Kidney glomerular epithelial cell (primary cell): ENCODE data around the gene CPNE5.

Source experiments
- DNase-seq: peaks from one replicate; lab custom pipeline; 2025; lab: John Stamatoyannopoulos, UW

The CPNE5 gene

DNA sequence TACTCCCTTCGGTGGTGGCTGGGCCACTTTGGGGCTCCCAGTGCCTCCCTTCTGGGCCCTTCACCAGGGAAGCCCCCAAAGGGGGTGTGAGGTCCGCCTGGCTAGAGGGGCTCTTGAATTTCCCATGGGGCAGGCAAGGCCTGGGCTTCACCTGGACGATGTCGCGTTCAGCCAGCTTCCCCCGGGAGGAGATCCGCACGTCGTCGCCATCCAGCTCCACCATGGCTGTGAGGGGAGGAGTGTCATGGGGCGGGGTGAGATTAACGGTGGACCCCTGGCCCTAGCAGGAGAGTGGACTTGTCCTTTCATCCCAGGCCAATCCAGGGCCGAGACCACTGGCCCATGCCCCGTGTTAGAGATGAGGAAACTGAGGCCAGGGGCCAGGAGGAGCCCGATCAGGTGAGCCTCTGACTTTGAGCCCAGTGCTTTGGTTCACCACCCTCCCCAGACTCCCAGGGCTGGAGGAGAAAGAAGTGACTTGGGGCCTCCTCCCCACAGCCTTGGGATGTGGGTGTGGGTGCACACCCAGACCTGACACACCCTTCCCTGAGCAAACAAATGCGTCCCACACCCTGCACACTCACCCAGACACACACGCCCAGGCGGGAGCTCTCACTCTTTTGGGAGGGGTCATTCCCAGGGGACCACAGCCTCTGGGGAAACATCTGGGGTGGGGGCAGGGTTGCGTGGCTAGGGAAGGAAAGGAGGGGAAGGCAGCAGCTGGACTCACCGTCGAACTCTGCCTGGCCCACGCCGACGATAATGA is 95.5 kb downstream of the CPNE5 start:
- no peak for DNase-seq

DNA sequence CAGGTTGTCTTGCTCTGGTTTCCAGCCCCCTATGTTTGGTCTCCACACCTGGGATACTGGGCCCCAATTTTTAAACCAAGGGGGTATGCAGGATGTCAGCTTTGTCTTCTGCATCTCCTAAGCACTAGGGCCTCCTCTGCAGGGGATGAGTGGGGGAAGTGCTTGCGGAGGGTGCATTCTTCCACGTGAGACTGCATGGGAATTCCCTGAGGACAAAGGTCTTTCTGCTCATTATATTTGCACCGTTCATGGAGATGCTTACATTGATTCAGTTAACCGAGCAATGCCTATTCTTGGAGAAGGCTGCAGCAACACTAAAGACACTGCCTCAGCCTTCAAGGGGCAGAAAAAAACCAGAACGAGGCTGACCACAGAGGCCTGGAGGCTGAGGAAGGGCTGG is 96.2 kb downstream of the CPNE5 start:
- DNase-seq = no peak

DNA sequence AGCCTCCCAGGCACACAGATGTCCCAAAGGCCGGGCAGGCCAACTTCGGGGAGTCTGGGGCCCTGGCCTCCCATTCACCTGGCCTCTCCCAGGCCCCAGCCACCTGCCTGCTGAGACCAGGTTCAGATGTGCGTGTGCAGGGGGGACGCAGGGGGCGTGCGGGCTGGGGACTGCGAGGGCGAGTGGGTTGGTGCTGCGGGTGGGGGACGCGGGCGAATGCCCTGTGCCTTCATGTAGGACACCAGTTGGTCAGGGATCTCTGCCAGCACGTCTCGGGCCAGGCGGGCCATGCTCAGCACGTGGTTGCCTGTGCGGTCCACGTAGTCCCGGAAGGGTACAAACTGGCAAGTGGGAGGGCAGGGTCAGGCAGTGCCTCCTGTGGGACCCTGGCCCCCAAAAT is 97.1 kb downstream of the CPNE5 start:
- DNase-seq = no peak

DNA sequence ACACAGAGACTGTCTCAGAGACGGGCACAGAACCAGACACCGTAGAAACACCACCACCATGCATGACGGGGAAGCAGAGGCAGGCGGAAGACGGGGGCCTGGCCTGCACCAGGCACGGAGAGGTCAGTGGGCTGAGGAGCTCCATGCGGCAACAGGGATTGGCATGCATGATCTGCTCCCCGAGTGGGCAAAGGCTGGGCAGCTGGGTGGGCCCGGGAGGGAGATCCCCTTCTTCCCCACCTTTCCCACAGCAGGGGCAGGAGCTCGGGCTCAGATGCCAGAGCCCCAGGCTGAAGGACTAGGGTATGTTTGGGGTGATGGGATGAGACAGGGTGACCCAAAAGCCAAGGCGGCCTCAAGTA is 98.4 kb downstream of the CPNE5 start:
- no peak for DNase-seq

- DNase-seq = no peak
Measured at GRCh38 chr6:36739947-36740817, 99.1 kb downstream of the CPNE5 start.

DNA sequence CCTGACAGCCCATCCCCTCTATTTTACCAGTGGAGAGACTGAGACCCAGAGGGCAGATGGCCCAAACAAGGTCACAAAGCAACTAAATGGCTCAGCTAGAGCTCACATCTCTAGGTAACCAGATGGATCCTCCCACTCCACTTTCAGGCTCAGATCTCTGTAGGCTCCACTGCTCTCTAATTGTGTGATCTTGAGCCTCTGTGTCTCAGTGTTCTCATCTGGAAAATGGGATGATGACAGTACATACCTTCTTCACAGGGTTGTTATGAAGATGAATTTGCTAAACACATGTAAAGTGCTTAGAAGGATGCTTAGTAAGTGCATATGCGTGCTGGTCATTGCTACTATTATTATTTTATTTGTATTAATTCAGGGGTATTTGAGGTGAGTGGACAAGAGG is 101.1 kb downstream of the CPNE5 start:
- DNase-seq = no peak

DNA sequence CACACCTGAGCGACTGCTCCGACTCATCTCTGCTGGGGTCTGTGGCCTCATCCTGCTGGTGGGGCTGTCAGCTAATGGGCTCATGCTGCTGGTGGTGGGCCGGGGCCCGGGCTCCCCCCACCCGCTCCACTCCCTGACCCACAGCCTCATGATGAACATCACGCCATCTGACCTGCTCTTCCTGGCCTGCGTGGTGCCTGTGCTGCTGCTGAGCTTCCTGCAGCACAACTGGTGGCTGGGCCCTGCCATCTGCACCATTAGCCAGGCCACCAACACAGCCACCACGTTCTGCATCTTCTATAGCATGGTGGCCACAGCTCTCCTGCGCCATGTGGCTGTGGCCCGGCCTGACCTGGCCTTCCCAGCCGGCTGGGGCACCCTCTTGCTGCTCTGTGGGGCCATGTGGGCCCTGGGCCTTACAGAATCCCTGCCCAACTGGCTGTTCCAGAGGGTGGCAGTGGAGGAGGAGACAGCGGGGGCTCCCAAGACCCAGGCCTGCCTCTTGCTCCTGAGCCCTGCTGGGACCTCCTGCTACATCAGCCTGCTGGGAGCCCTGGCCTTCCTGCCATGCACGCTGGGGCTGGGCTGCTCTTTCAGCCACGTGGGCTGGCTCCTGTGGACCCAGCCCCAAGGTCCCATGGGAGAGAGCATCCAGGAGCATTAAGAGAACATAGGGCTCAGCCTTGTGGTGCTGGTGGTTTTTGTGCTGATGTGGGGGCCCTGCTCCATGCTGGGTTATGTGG is 102.0 kb downstream of the CPNE5 start:
- no peak for DNase-seq

GRCh38 chr6:36735110-36736071 is 103.9 kb downstream of the CPNE5 start:
- no peak for DNase-seq

- DNase-seq = no peak
Measured at GRCh38 chr6:36734486-36735060, 104.7 kb downstream of the CPNE5 start.

DNA sequence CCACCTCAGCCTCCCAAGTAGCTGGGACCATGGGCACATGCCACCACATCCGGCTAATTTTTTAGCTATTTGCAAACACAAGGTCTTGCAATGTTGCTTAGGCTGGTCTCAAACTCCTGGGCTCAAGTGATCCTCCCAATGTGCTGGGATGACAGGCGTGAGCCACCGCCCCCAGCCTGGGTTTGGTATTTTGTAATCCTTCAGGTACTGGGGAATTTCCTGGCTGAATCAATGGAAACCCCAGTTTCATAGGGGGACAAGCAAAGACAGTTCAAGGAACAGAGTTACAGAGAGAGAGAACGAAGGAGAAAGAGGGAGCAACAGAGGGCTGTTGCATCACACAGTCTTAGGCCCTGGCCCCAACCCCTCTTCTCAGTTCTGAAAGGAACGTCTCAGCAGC is 105.9 kb downstream of the CPNE5 start:
- DNase-seq = no peak

DNA sequence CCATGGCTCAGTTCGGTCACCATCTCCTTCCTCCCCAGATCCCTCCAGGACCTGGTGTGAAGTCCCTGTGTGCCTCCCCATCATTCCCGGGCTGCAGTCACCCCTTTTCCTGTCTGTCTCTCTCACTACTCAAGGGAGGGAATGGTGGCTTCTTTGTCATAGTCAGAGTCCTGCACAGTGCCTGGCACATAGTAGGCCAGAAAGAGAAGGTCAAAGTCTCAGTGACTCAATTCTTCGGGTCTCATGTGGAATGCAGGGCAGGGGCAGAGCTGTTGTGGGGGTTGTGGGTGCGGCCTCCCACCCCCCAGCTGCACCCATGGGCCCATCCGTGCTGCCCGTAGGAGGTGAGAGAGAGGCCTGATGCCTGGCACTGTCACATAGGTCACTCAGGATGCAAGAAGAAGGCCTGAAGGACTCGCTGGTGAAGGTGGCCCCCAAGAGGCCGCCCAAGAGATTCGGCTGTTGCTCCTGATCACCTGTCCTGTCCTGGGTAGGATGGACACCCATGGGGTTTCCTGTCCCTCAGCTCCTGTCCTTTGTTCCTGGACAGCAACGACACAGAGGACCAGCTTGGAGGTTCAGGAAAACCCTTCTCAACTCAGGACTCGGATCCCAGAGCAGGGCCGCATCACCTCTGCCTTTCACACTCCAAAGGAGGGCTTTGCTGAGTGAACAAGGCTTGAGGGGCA is 107.5 kb downstream of the CPNE5 start:
- DNase-seq = no peak

DNA sequence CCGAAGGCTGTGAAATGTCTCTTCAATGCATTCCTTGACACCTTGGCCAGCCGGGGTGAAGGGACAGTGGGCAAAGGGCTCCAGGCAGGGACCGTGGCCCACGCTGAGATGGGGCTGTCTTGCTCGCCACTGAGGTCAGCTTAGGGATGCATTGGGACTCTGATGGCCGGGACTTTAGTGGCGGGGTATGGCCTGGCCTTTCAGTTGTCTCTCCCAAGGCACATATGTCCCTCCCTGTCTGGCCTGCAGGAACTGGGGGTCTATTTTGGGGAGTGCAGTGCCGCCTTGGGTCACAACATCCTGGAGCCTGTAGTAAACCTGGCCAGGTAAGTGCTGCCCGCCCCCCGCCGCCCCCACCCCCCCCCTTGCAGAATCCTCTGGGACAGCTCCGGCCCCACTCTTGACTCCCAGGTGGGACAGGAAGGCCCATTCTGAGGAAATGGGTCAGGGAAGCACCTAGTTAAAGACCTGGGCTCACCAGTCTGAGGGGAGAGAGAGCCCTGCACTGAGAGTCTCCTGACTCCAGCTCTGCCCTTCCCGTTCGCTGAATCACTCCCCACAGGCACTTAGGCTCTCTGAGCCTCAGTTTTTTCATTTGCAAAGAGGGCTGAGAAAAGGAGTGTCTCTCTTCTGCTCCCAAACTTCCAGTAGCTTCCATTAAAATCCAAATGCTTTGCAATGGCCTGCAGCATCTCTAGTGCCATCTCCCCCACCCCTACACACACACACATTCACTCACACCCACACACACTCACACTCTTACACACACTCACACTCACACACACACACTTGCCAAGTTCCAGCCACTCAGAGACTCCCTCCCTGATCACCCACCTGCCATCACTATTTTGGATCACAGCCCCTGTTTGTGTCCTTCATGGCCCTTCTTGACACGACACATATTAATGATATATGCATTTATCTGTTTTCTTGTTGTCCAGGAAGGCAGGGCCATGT is 108.5 kb downstream of the CPNE5 start:
- no peak for DNase-seq

GRCh38 chr6:36729161-36729524 is 110.1 kb downstream of the CPNE5 start:
- DNase-seq = no peak

DNA sequence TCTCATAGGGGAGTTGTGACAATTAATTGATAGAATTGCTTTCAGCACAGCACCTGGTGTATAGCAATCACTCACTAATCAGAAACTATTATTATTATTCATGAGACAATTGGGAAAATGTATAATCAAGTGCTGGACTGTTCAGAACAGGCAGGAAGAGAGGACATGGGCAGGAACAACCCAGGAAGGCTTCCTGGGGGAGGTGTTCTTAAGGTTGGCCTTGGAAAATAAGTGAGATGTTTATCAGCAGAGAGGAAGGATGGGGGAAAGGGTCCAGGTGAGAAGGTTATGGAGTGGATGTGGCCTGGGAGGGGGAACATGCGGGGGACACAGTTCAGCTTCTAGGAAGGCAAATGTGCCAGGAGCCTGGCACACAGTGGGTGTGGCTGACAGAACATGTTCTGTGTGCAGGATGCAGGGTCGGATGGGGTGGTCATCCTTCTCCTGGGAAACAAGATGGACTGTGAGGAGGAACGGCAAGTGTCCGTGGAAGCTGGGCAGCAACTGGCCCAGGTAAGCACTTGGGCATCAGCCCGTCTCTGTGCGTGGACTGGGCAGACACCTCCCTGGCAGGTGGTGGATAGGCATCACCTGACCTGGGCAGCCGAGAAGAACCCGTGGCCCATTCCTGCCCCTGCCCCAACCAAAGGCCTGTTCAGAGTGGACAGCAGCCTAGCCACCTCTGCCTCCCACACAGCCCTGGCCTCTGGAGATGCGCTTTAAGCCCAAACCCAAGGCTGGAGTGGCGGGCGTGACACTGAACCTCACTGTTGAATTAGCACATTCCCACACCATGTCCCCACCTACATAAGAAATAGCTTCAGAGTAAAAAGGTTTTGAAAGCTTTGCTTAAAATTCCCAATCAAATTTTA is 110.7 kb downstream of the CPNE5 start:
- no peak for DNase-seq

GRCh38 chr6:36727505-36728021 is 111.7 kb downstream of the CPNE5 start:
- no peak for DNase-seq

DNA sequence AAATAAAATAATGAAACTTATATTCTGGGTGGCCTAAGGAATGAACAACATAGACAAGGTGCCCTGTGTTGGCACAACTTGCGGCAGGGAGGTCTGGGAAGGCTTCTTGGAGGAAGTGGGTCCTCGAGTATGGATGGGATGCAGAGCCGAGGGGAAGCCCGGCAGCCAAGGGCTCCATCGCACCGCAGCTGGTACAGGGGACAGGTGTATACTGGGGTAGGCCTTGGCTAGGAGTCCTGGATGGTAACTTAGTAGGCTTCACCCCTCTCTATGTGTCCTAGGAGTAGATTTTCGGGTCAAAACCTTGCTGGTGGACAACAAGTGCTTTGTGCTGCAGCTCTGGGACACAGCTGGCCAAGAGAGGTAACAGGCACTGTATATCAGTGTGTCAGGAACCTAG is 113.7 kb downstream of the CPNE5 start:
- DNase-seq = no peak

DNA sequence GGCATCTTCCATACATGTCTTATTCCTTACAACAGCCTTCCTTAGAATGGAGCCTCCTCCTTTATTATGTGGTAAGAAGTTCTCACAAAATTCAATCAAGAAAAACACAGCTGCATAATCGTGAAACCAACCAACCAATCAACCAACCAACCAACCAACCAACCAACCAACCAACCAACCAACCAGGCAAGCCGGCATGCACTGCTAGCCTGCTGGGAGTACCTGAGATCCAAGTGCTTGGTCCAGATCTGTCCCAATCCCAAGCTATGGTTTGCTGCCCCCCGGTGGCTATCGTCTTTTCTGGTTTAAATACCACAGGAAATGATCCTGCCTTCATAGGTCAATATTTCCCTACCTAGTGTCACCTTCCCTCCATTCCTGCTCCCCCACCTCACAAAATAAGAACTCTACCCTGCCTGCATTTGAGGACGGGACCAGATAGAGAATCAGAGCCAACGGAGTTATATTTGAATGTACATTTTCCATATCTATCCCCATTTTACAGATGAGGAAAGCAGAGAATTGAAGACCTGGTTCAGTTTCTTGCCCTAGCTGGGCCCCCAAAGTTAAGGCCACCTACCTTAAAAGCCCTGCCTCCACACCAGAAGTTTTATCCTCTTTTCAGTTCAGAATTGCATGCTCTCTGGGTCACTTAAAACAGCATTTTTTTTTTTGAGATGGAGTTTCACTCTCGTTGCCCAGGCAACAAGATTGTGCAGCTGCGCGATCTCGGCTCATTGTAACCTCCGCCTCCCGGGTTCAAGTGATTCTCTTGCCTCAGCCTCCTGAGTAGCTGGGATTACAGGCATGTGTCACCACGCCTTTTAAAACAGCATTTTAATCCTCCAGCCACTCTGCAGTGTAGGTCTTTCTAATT is 114.5 kb downstream of the CPNE5 start:
- DNase-seq = peak; percentile 14
